GM12878 (cell line): Measurements from ENCODE around the gene BNIP5. TPM values are rescaled to one million over a fixed set of nuclear protein-coding genes. Genes with fewer than 3 reads are reported as not detected.

Experiments
- ATF2 ChIP-seq: IDR thresholded peaks from 2 replicates; pipeline ENCODE4 v1.6.1; 2012; ENCODE audit warnings: low read length, inconsistent platforms
- EGR1 ChIP-seq, 2 experiments: IDR thresholded peaks; 1 replicate in 1 of 2; 2 replicates in 1 of 2; pipeline ENCODE4 v1.6.1; 2011 to 2012; ENCODE audit warnings: low read depth in 2 of 2, low read length in 2 of 2, borderline replicate concordance in 1 of 2, mild to moderate bottlenecking in 1 of 2, moderate library complexity in 1 of 2
- EZH2 ChIP-seq: IDR thresholded peaks from 2 replicates; pipeline ENCODE4 v1.6.1; 2012; ENCODE audit warnings: low read depth, mild to moderate bottlenecking, control low read depth, inconsistent platforms, low read length, borderline replicate concordance; ENCODE audit not compliant: control insufficient read depth
- HCFC1 ChIP-seq: fragments of 150-350 bp; IDR thresholded peaks from 2 replicates; pipeline ENCODE4 v1.6.1; 2014; ENCODE audit warnings: low read length
- HDAC2 ChIP-seq: fragments of 200-600 bp; sonication (generic); IDR thresholded peaks from 2 replicates; pipeline ENCODE4 v1.6.1; 2017
- IKZF2 ChIP-seq, 2 experiments: fragments of 450-650 bp; IDR thresholded peaks; 2 replicates each; pipeline ENCODE4 v1.6.1; 2017; ENCODE audit warnings: mild to moderate bottlenecking in 2 of 2, moderate library complexity in 2 of 2
- IRF3 ChIP-seq: fragments of 450-650 bp; IDR thresholded peaks from 2 replicates; pipeline ENCODE4 v1.6.1; 2014; ENCODE audit warnings: mild to moderate bottlenecking
- JUND ChIP-seq: IDR thresholded peaks from 2 replicates; pipeline ENCODE4 v1.6.1; 2012; ENCODE audit warnings: low read depth, mild to moderate bottlenecking, low read length, improper control_type of control experiment, moderate library complexity
- LARP7 ChIP-seq: fragments of 450-650 bp; IDR thresholded peaks from 2 replicates; pipeline ENCODE4 v1.6.1; 2017; ENCODE audit warnings: mild to moderate bottlenecking
- NFIC ChIP-seq: IDR thresholded peaks from 2 replicates; pipeline ENCODE4 v1.6.1; 2012; ENCODE audit warnings: low read depth, mild to moderate bottlenecking, inconsistent platforms, low read length, moderate library complexity
- RELB ChIP-seq: fragments of 450-650 bp; IDR thresholded peaks from 2 replicates; pipeline ENCODE4 v1.6.1; 2017; ENCODE audit warnings: low read depth, mild to moderate bottlenecking, moderate library complexity
- RUNX3 ChIP-seq: IDR thresholded peaks from 2 replicates; pipeline ENCODE4 v1.6.1; 2012; ENCODE audit warnings: low read length, inconsistent platforms
- SPI1 ChIP-seq: IDR thresholded peaks from 2 replicates; pipeline ENCODE4 v1.6.1; 2011; ENCODE audit warnings: low read depth, mild to moderate bottlenecking, low read length, moderate library complexity, borderline replicate concordance; ENCODE audit not compliant: insufficient read depth
- SREBF2 ChIP-seq: IDR thresholded peaks from 2 replicates; pipeline ENCODE4 v1.6.1; 2012; ENCODE audit warnings: mild to moderate bottlenecking, low read length
- TAF1 ChIP-seq: IDR thresholded peaks from 2 replicates; pipeline ENCODE4 v1.6.1; 2011; ENCODE audit warnings: mild to moderate bottlenecking, low read depth, low read length, borderline replicate concordance
- ZNF217 ChIP-seq: fragments of 450-650 bp; IDR thresholded peaks from 2 replicates; pipeline ENCODE4 v1.6.1; 2017; ENCODE audit warnings: antibody characterized with exemption, mild to moderate bottlenecking
- polyA plus RNA-seq, 11 experiments: library from polyadenylated mRNA; depleted of rRNA in 4 of 11; unstranded in 6 of 11; stranded (reverse) in 5 of 11; fragments of >200 nt; fragmentation: Nextera tagmentation in 4 of 11; fragmentation: Illumina TruSeq in 1 of 11; extraction: Ambion mirVana in 4 of 11; extraction: Trizol in 1 of 11; gene quantifications; 1 replicate in 1 of 11; 2 replicates in 10 of 11; pipeline versions ENCODE4 v1.2.1 to v1.2.3, GENCODE V29; 2011 to 2016; ENCODE audit warnings: inconsistent platforms in 2 of 11, missing spikeins in 2 of 11, low read depth in 1 of 11
- total RNA-seq, 4 experiments: library from RNA; depleted of rRNA in 3 of 4; stranded (reverse); fragments of >200 nt in 3 of 4; fragmentation: Illumina TruSeq in 1 of 4; extraction: Trizol in 1 of 4; gene quantifications; 2 replicates each; pipeline versions ENCODE4 v1.2.1 to v1.2.3, GENCODE V29; 2013 to 2021
- TF ChIP-seq, protein P1 (sequence below): IDR thresholded peaks from 2 replicates; pipeline ENCODE4 v1.6.1; 2012; ENCODE audit warnings: low read depth, low read length, improper control_type of control experiment
- TF ChIP-seq, protein P2 (sequence below), 3 experiments: IDR thresholded peaks in 2 of 3; conservative IDR thresholded peaks in 1 of 3; 2 replicates each; pipeline ENCODE4 v1.5.1; 2011; ENCODE audit warnings: low read depth in 3 of 3, low read length in 3 of 3, mild to moderate bottlenecking in 3 of 3, control low read depth in 2 of 3, moderate library complexity in 2 of 3, inconsistent platforms in 1 of 3, mixed read lengths in 1 of 3; ENCODE audit not compliant: control insufficient read depth in 2 of 3, insufficient read depth in 1 of 3; ENCODE audit errors: extremely low read depth in 1 of 3
- TF ChIP-seq, protein P3 (sequence below): fragments of 450-650 bp; formaldehyde crosslinking; IDR thresholded peaks from 2 replicates; pipeline ENCODE4 v1.5.0; 2022; ENCODE audit warnings: mild to moderate bottlenecking, missing genetic modification characterization

BNIP5 gene
- total and polyA plus RNA-seq, 10 of the 15 experiments (the other 5 are each of a cell fraction or from before 2014, with no cell fraction given), result 0.02 to 0.68 (median 0.05) TPM; not detected in 2

DNA sequence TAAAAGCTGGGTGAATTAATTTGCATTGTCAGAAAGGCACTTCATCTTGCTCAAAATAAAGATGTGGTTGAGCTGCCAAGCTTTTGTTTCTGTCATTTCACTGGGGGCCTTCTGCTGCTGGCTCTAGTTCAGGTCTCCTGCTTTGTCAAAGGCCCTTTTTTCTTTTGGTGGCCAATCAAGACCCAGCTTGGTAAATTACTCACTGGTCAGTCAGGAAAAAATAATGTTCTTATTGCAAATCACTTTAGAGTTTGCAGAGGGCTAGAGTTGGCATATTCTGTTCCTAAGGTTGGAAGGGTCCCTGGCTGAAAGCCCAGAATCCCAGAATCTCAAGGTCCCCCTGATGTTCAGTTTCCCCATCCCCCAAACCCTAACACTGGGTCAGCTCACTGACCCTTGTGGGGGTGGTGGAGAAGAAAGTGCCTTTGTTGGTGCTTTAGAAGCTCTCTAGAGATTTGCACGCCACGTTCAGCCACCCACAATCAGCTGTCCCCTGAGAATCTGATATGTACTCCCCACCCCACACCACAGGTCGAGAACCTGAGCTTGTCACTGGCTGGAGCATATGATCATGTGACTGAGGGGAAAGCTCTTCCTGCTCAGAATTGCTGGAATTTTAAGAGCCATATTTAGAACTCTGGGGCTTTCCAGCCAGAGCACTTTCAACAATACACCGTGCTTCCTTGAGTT is 21.7 kb upstream of the BNIP5 start (continued):
- TF ChIP-seq RELB (peak; percentile 79), EZH2 (no peak), JUND (no peak), RUNX3 (peak; percentile 81), ZNF217 (no peak; the same call in 1 of the 2 replicates), IKZF2 (IDR thresholded peaks at IDR 0.05) (peak; percentile 83 to 87), IRF3 (no peak), EGR1 (IDR thresholded peaks at IDR 0.05; ENCODE audit: borderline replicate concordance in 1 of 2, low read depth in 2 of 2, low read length in 2 of 2) (0 out of 3 replicates have a peak, but pooled peaks of 1 of the 2 experiments have one; percentile 61), SREBF2 (no peak), NFIC (no peak; the same call in 1 of the 2 replicates), ATF2 (no peak), SPI1 (0 out of 2 replicates have a peak, but pooled peaks have one; percentile 25), LARP7 (peak; percentile 63; the same call in 1 of the 2 replicates), HDAC2 (no peak), HCFC1 (no peak; the same call in 1 of the 2 replicates), TAF1 (no peak)
- TF ChIP-seq, protein P1, sequence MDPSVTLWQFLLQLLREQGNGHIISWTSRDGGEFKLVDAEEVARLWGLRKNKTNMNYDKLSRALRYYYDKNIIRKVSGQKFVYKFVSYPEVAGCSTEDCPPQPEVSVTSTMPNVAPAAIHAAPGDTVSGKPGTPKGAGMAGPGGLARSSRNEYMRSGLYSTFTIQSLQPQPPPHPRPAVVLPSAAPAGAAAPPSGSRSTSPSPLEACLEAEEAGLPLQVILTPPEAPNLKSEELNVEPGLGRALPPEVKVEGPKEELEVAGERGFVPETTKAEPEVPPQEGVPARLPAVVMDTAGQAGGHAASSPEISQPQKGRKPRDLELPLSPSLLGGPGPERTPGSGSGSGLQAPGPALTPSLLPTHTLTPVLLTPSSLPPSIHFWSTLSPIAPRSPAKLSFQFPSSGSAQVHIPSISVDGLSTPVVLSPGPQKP, result no peak
- TF ChIP-seq, protein P2, sequence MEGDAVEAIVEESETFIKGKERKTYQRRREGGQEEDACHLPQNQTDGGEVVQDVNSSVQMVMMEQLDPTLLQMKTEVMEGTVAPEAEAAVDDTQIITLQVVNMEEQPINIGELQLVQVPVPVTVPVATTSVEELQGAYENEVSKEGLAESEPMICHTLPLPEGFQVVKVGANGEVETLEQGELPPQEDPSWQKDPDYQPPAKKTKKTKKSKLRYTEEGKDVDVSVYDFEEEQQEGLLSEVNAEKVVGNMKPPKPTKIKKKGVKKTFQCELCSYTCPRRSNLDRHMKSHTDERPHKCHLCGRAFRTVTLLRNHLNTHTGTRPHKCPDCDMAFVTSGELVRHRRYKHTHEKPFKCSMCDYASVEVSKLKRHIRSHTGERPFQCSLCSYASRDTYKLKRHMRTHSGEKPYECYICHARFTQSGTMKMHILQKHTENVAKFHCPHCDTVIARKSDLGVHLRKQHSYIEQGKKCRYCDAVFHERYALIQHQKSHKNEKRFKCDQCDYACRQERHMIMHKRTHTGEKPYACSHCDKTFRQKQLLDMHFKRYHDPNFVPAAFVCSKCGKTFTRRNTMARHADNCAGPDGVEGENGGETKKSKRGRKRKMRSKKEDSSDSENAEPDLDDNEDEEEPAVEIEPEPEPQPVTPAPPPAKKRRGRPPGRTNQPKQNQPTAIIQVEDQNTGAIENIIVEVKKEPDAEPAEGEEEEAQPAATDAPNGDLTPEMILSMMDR (IDR thresholded peaks at IDR 0.05 in 2 of 3, conservative IDR thresholded peaks at IDR 0.05 in 1 of 3; ENCODE audit: control insufficient read depth in 2 of 3, extremely low read depth in 1 of 3, insufficient read depth in 1 of 3, low read depth in 3 of 3, low read length in 3 of 3), result no peak
- TF ChIP-seq, protein P3, sequence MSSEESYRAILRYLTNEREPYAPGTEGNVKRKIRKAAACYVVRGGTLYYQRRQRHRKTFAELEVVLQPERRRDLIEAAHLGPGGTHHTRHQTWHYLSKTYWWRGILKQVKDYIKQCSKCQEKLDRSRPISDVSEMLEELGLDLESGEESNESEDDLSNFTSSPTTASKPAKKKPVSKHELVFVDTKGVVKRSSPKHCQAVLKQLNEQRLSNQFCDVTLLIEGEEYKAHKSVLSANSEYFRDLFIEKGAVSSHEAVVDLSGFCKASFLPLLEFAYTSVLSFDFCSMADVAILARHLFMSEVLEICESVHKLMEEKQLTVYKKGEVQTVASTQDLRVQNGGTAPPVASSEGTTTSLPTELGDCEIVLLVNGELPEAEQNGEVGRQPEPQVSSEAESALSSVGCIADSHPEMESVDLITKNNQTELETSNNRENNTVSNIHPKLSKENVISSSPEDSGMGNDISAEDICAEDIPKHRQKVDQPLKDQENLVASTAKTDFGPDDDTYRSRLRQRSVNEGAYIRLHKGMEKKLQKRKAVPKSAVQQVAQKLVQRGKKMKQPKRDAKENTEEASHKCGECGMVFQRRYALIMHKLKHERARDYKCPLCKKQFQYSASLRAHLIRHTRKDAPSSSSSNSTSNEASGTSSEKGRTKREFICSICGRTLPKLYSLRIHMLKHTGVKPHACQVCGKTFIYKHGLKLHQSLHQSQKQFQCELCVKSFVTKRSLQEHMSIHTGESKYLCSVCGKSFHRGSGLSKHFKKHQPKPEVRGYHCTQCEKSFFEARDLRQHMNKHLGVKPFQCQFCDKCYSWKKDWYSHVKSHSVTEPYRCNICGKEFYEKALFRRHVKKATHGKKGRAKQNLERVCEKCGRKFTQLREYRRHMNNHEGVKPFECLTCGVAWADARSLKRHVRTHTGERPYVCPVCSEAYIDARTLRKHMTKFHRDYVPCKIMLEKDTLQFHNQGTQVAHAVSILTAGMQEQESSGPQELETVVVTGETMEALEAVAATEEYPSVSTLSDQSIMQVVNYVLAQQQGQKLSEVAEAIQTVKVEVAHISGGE (CRISPR knock-in tag), result no peak
